H1 (cell line): Measurements from ENCODE around the gene CELF2. TPM values are rescaled to one million over a fixed set of nuclear protein-coding genes. Genes with fewer than 3 reads are reported as not detected.
"Not testable (repeated sequence)": the region's sequence is repeated elsewhere in the genome, so short reads cannot be mapped to it uniquely, and the experiment has no call there.

Experiments
- CTCF ChIA-PET: fragments of 300-600 bp; sonication (Branson Sonifier 250); formaldehyde crosslinking; loops from one replicate; lab custom pipeline; 2021; ENCODE audit not compliant: partially characterized antibody; lab: Charles Lee
- POLR2A ChIA-PET: fragments of 300-600 bp; sonication (Branson Sonifier 250); formaldehyde crosslinking; loops from one replicate; lab custom pipeline; 2021; ENCODE audit warnings: inconsistent platforms; ENCODE audit not compliant: partially characterized antibody; lab: Charles Lee
- DNase-seq, 2 experiments: peaks; one replicate each; pipeline versions ENCODE4 v3.0.0 to v3.0.0-alpha.2; 2010 to 2022; ENCODE audit warnings: low spot score in 2 of 2, low read depth in 1 of 2, mixed read lengths in 1 of 2
- FAIRE-seq: peaks from 2 replicates; lab custom pipeline; 2011; peaks lifted over from hg19 to GRCh38; lab: Jason Lieb, UNC
- H2AFZ ChIP-seq: 2 replicates; pipeline ENCODE4 v1.8.1; 2012; ENCODE audit warnings: low read length, inconsistent platforms
- H2AK5ac ChIP-seq: 2 replicates; pipeline ENCODE4 v1.6.1; 2013; ENCODE audit warnings: low read depth, low read length
- H2BK120ac ChIP-seq: replicated peaks from 2 replicates; pipeline ENCODE3; 2013; ENCODE audit warnings: low read depth, low read length, inconsistent platforms
- H2BK12ac ChIP-seq: 2 replicates; pipeline ENCODE4 v1.6.1; 2013; ENCODE audit warnings: low read depth, low read length
- H2BK15ac ChIP-seq: 2 replicates; pipeline ENCODE4 v1.6.1; 2013; ENCODE audit warnings: low read length
- H2BK20ac ChIP-seq: 2 replicates; pipeline ENCODE4 v1.6.1; 2013; ENCODE audit warnings: low read length
- H2BK5ac ChIP-seq: 2 replicates; pipeline ENCODE4 v1.6.1; 2013; ENCODE audit warnings: low read depth, low read length
- H3K14ac ChIP-seq: 2 replicates; pipeline ENCODE4 v1.6.1; 2013; ENCODE audit warnings: inconsistent platforms; ENCODE audit not compliant: insufficient read length
- H3K18ac ChIP-seq: 2 replicates; pipeline ENCODE4 v1.6.1; 2013; ENCODE audit warnings: low read length; ENCODE audit errors: extremely low read depth
- H3K23ac ChIP-seq: 2 replicates; pipeline ENCODE4 v1.6.1; 2013; ENCODE audit warnings: inconsistent platforms; ENCODE audit not compliant: insufficient read length
- H3K23me2 ChIP-seq: 2 replicates; pipeline ENCODE4 v1.6.1; 2013; ENCODE audit warnings: low read depth, low read length
- H3K27ac ChIP-seq: 2 replicates; pipeline ENCODE4 v1.6.1; 2011; ENCODE audit warnings: low read depth, low read length, inconsistent platforms
- H3K27me3 ChIP-seq, 4 experiments: replicated peaks in 1 of 4; 1 replicate in 1 of 4; 2 replicates in 3 of 4; pipeline versions ENCODE4 v1.6.1 to v1.8.1; 2011 to 2013; ENCODE audit warnings: low read length in 3 of 4, mild to moderate bottlenecking in 3 of 4, inconsistent platforms in 2 of 4, mixed read lengths in 2 of 4, moderate library complexity in 1 of 4; ENCODE audit not compliant: control insufficient read depth in 3 of 4, insufficient read depth in 3 of 4; ENCODE audit errors: extremely low read depth in 1 of 4
- H3K36me3 ChIP-seq, 4 experiments: 2 replicates each; pipeline versions ENCODE4 v1.6.1 to v1.8.1; 2011 to 2013; ENCODE audit warnings: mild to moderate bottlenecking in 4 of 4, low read length in 3 of 4, moderate library complexity in 2 of 4, control low read depth in 1 of 4, inconsistent platforms in 1 of 4; ENCODE audit not compliant: insufficient read depth in 4 of 4, control insufficient read depth in 2 of 4
- H3K4ac ChIP-seq: replicated peaks from 2 replicates; pipeline ENCODE3; 2013; ENCODE audit warnings: low read length, low read depth, mixed read lengths, inconsistent platforms; ENCODE audit not compliant: insufficient read length
- H3K4me1 ChIP-seq, 4 experiments: replicated peaks in 1 of 4; 1 replicate in 1 of 4; 2 replicates in 3 of 4; pipeline versions ENCODE4 v1.6.1 to v1.8.1; 2011 to 2013; ENCODE audit warnings: low read length in 3 of 4, inconsistent platforms in 2 of 4, mixed read lengths in 1 of 4; ENCODE audit not compliant: insufficient read depth in 4 of 4, control insufficient read depth in 3 of 4
- H3K4me2 ChIP-seq, 2 experiments: 2 replicates each; pipeline versions ENCODE4 v1.6.1 to v1.8.1; 2011 to 2013; ENCODE audit warnings: low read depth in 2 of 2, low read length in 2 of 2, control low read depth in 1 of 2, inconsistent platforms in 1 of 2, mild to moderate bottlenecking in 1 of 2; ENCODE audit not compliant: insufficient read depth in 1 of 2
- H3K4me3 ChIP-seq, 4 experiments: fragments of 200-600, 300-600 bp in 1 of 4; sonication (generic), shearing (Covaris generic), sonication (Bioruptor Twin) in 1 of 4; 2 replicates each; pipeline versions ENCODE4 v1.5.1 to v1.8.1; 2011 to 2016; ENCODE audit warnings: low read length in 4 of 4, low read depth in 3 of 4, control low read depth in 2 of 4, inconsistent platforms in 2 of 4, mild to moderate bottlenecking in 2 of 4, mixed read lengths in 1 of 4, moderate library complexity in 1 of 4; ENCODE audit not compliant: insufficient read depth in 2 of 4; ENCODE audit errors: extremely low read depth in 1 of 4
- H3K56ac ChIP-seq: replicated peaks from 2 replicates; pipeline ENCODE3; 2013; ENCODE audit warnings: low read depth, mild to moderate bottlenecking, mixed read lengths, low read length, inconsistent platforms; ENCODE audit not compliant: insufficient read length
- H3K79me1 ChIP-seq: 2 replicates; pipeline ENCODE4 v1.6.1; 2013; ENCODE audit warnings: low read depth, low read length, control low read depth
- H3K79me2 ChIP-seq, 2 experiments: 2 replicates each; pipeline versions ENCODE4 v1.6.1 to v1.8.1; 2012 to 2013; ENCODE audit warnings: low read length in 2 of 2, mild to moderate bottlenecking in 2 of 2, inconsistent platforms in 1 of 2; ENCODE audit not compliant: insufficient read depth in 2 of 2, control insufficient read depth in 1 of 2
- H3K9ac ChIP-seq, 4 experiments: replicated peaks in 1 of 4; 1 replicate in 1 of 4; 2 replicates in 3 of 4; pipeline versions ENCODE4 v1.6.1 to v1.8.1; 2011 to 2013; ENCODE audit warnings: low read depth in 3 of 4, low read length in 3 of 4, control low read depth in 2 of 4, mild to moderate bottlenecking in 2 of 4, moderate library complexity in 2 of 4, inconsistent platforms in 1 of 4; ENCODE audit errors: extremely low read depth in 1 of 4
- H3K9me3 ChIP-seq, 2 experiments: 2 replicates each; pipeline versions ENCODE4 v1.6.1 to v1.8.1; 2012 to 2013; ENCODE audit warnings: mild to moderate bottlenecking in 2 of 2, moderate library complexity in 2 of 2, control low read depth in 1 of 2, inconsistent platforms in 1 of 2, low read depth in 1 of 2, low read length in 1 of 2, mixed read lengths in 1 of 2; ENCODE audit not compliant: insufficient read depth in 2 of 2
- H4K20me1 ChIP-seq, 2 experiments: replicated peaks in 1 of 2; 2 replicates each; pipeline versions ENCODE3 to v1.8.1; 2011 to 2013; ENCODE audit warnings: inconsistent platforms in 2 of 2, low read length in 2 of 2, mild to moderate bottlenecking in 1 of 2; ENCODE audit not compliant: insufficient read depth in 2 of 2, control insufficient read depth in 1 of 2
- H4K5ac ChIP-seq: 2 replicates; pipeline ENCODE4 v1.6.1; 2013; ENCODE audit warnings: low read length, low read depth, mixed read lengths, inconsistent platforms; ENCODE audit not compliant: insufficient read length
- H4K8ac ChIP-seq: 2 replicates; pipeline ENCODE4 v1.8.0; 2013; ENCODE audit warnings: mild to moderate bottlenecking, moderate library complexity, low read length, inconsistent platforms; ENCODE audit not compliant: insufficient read depth; ENCODE audit errors: extremely low read depth
- H4K91ac ChIP-seq: replicated peaks from 2 replicates; pipeline ENCODE3; 2013; ENCODE audit warnings: low read length, mixed read lengths, inconsistent platforms; ENCODE audit not compliant: insufficient read length
- WGBS, 2 experiments: shearing (Covaris generic) in 1 of 2; methylation state at CpG; one replicate each; pipeline versions ENCODE4 v1.1.6 to v1.1.7; 2013 to 2015; ENCODE audit warnings: low lambda C conversion rate in 2 of 2, mixed read lengths in 2 of 2, inconsistent platforms in 1 of 2, low coverage in 1 of 2, missing lambda C conversion rate in 1 of 2; ENCODE audit not compliant: insufficient replicate concordance in 2 of 2, insufficient coverage in 1 of 2, insufficient read length in 1 of 2; ENCODE audit errors: extremely low coverage in 1 of 2, missing lambda C conversion rate in 1 of 2; 5-methylcytosine and 5-hydroxymethylcytosine counted together
- polyA plus RNA-seq, 7 experiments: library from polyadenylated mRNA; depleted of rRNA in 3 of 7; stranded (reverse) in 5 of 7; unstranded in 2 of 7; fragments of >200 nt in 5 of 7; fragments of 200-250 nt in 2 of 7; gene quantifications; 1 replicate in 5 of 7; 2 replicates in 1 of 7; 4 replicates in 1 of 7; pipeline versions ENCODE4 v1.2.1 to v1.2.3, GENCODE V29; 2011 to 2013; ENCODE audit warnings: missing spikeins in 2 of 7, mixed read lengths in 2 of 7
- total RNA-seq: library from RNA; stranded (reverse); fragmentation: NEBNext Ultra II Directional; extraction: Animal tissue kit (Norgen Biotek cat#: 25700); gene quantifications from 2 replicates; pipeline ENCODE4 v1.2.1, GENCODE V29; 2021

Gene CELF2
- total and polyA plus RNA-seq, 2 of the 8 experiments (the other 6 are each of a cell fraction or from before 2014, with no cell fraction given), result 18.3 to 22.7 TPM

GRCh38 chr10:11185128-11185665 is 167.5 kb downstream of the CELF2 start:
- H4K91ac ChIP-seq, H3K9ac ChIP-seq, H3K4me2 ChIP-seq, H3K36me3 ChIP-seq, H2AFZ ChIP-seq, H2BK15ac ChIP-seq, H3K27me3 ChIP-seq, H3K4ac ChIP-seq, H3K23me2 ChIP-seq, H2BK12ac ChIP-seq, H2BK120ac ChIP-seq, H3K56ac ChIP-seq, H3K23ac ChIP-seq, H2BK5ac ChIP-seq, H4K20me1 ChIP-seq, H3K14ac ChIP-seq, H4K5ac ChIP-seq, H3K79me1 ChIP-seq, H4K8ac ChIP-seq, H3K9me3 ChIP-seq, H3K79me2 ChIP-seq, FAIRE-seq, H3K27ac ChIP-seq, DNase-seq, H3K4me3 ChIP-seq, POLR2A ChIA-PET, H2BK20ac ChIP-seq, H3K18ac ChIP-seq, H2AK5ac ChIP-seq: not testable (repeated sequence)
- WGBS, 2 experiments, result 95% methylated on average over 13 of the region's 13 CpGs; no CpG with 5 or more reads in 1 of the 2 experiments
- CTCF ChIA-PET, result interaction anchor here (1.0 kb wide), 1 partner anchor 85 kb away, joined by 4 read pairs; no protein-coding TSS in a partner anchor
- peaks cover 0 to 10% (median 7%) of the 10 kb centered on the region in 4 experiments; a peak in 4 of 7 replicates for H3K4me1 ChIP-seq
